AG20443 (cell line): ENCODE results near the gene OVCA2.
A peak's percentile ranks its signal among the peaks of the same experiment; 100 is the strongest.

ENCODE experiments used
- DNase-seq: peaks from one replicate; pipeline ENCODE4 v3.0.0; 2012; ENCODE audit warnings: low spot score, mixed read lengths

Gene OVCA2

GRCh38 chr17:2013994-2014317 is 27.9 kb upstream of the OVCA2 start:
- DNase-seq: no peak

GRCh38 chr17:2015314-2015713 is 26.5 kb upstream of the OVCA2 start:
- no peak for DNase-seq

- DNase-seq: no peak
Measured at GRCh38 chr17:2016494-2016893, 25.3 kb upstream of the OVCA2 start.

- DNase-seq: no peak
Measured at GRCh38 chr17:2017274-2017941, 24.4 kb upstream of the OVCA2 start.

GRCh38 chr17:2018716-2019510 is 22.9 kb upstream of the OVCA2 start:
- DNase-seq: no peak

GRCh38 chr17:2019723-2020122 is 22.1 kb upstream of the OVCA2 start:
- DNase-seq: no peak

GRCh38 chr17:2020721-2021120 is 21.1 kb upstream of the OVCA2 start:
- no peak for DNase-seq

GRCh38 chr17:2022647-2023240 is 19.1 kb upstream of the OVCA2 start:
- DNase-seq: no peak

GRCh38 chr17:2023256-2023655 is 18.6 kb upstream of the OVCA2 start:
- no peak for DNase-seq

GRCh38 chr17:2023692-2024571 is 17.9 kb upstream of the OVCA2 start:
- DNase-seq: peak; percentile 58

GRCh38 chr17:2024572-2025219 is 17.1 kb upstream of the OVCA2 start:
- DNase-seq: peak; percentile 32

GRCh38 chr17:2025220-2025621 is 16.6 kb upstream of the OVCA2 start, which contains the start of gene RTN4RL1:
Gene RTN4RL1 (minus strand): TSS chr17:2025334. CDS start chr17:2024865, 469 bp downstream.
- DNase-seq: peak; percentile 80

- peak; percentile 86 for DNase-seq
Measured at GRCh38 chr17:2025622-2026309, 16.1 kb upstream of the OVCA2 start.

GRCh38 chr17:2027528-2028233 is 14.1 kb upstream of the OVCA2 start:
- DNase-seq: no peak

- no peak for DNase-seq
Measured at GRCh38 chr17:2028234-2028614, 13.6 kb upstream of the OVCA2 start.

- no peak for DNase-seq
Measured at GRCh38 chr17:2028737-2029136, 13.1 kb upstream of the OVCA2 start.

GRCh38 chr17:2029911-2030778 is 11.7 kb upstream of the OVCA2 start, which contains the start of gene DPH1:
Gene DPH1 (plus strand): TSS chr17:2030153. CDS start chr17:2030170, 17 bp downstream.
- DNase-seq: peak; percentile 95

- DNase-seq: no peak
Measured at GRCh38 chr17:2030779-2031163, 11.1 kb upstream of the OVCA2 start.

GRCh38 chr17:2033153-2033552 is 8.7 kb upstream of the OVCA2 start:
- no peak for DNase-seq
